Left colon (tissue), 2 donors: ENCODE data around the gene RECQL. TPM values are rescaled to one million over a fixed set of nuclear protein-coding genes. Genes with fewer than 3 reads are reported as not detected.
"Not testable (repeated sequence)": the region's sequence is repeated elsewhere in the genome, so short reads cannot be mapped to it uniquely, and the experiment has no call there.

Experiments
- ATAC-seq: fragments of 200-7000 bp; cut with Tn5 transposase; one replicate; pipeline ENCODE4 v1.9.1; 2020; ENCODE audit warnings: mild to moderate bottlenecking, moderate library complexity
- DNase-seq, 2 donors: peaks; one replicate each; pipeline ENCODE4 v3.0.0-alpha.2; 2020
- intact Hi-C, 2 donors: fragments of 100-400 bp; cut with DNase I in 1 of 2; cut with micrococcal nuclease in 1 of 2; formaldehyde crosslinking; loops; one replicate each; pipeline versions ENCODE4 v1.11.2 to v1.14.0; 2022; cut with DNase I, micrococcal nuclease
- total RNA-seq, 2 donors: library from RNA; stranded (reverse); fragmentation: NEBNext Ultra II Directional; extraction: Animal tissue kit (Norgen Biotek cat#: 25700); gene quantifications; one replicate each; pipeline ENCODE4 v1.2.1, GENCODE V29; 2021
- donor health status: DM: no; HTN: no; CAD: no.
- donor health status: DM: yes; HTN: yes; CAD: no.

RECQL gene
- total RNA-seq, 2 donors from 2014 or later, result 11.5 to 11.7 TPM

DNA sequence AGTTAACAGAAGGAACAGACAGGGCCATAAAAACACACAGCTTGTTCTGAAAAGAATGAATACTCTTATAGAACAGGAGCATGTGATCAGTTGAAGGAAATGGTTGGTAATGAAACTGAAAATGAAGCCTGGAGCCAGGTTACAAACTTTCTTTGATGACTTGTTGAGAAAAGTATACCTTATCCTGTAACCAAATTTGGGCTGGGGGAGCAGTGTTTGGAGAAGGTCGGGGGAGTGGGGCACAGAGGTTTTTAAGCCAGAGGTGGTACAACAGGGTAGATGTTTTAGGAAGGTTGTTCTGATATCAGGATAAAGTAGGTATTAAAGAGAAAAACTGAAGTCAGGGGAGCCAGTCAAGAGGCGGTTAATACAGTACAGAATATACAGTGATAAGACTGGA lies 8.3 kb upstream of the RECQL start:
- ATAC-seq, result no peak
- intact Hi-C loops, result loop anchor here in 1 of 2 donors (10.0 kb wide), 1 partner anchor 75 kb away; the partner anchor contains the start of gene PYROXD1
- no peak for DNase-seq

DNA sequence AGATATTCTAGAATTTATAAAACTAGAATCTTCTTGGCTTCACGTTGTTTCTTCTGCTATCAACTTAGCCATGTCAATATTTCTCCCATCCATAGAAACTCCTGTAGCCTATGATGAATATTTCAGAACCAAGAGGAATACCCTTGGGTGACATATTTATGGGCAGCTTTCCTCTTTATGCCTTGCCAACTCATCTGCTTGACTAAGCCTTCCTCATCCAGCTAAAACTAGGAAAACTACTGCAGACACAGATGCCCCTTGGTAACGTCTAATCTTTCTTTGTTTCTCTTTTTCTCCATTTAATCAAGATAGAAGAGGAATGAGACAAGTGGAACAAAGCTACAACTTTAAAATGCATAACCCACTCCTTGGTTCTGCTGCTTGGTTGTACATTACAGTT lies 6.4 kb upstream of the RECQL start:
- intact Hi-C loops, result loop anchor here in 1 of 2 donors (10.0 kb wide), 1 partner anchor 73 kb away; the partner anchor contains the start of gene PYROXD1
- DNase-seq (no peak), ATAC-seq (no peak)

DNA sequence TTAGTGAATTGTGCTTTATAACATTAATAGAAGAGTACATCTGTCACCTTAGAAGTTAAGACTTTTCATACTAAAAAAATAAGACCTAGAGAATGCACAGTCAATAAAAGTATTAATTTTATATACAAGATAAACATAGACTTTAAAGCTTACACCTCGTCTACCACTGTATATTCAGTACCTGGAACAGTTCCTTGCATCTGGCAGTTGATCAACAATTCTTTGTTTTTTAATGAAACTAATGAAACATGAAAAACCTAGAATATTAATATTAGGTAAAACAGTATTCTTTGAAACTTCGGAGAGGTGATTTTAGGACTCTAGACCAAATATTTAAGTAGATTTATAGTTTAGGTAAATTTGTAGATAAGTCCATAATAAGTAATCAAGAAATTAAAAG lies 4.5 kb upstream of the RECQL start:
- DNase-seq, result no peak
- intact Hi-C loops, result loop anchor here in 1 of 2 donors (10.0 kb wide), 1 partner anchor 71 kb away; the partner anchor contains the start of gene PYROXD1
- ATAC-seq, result no peak

DNA sequence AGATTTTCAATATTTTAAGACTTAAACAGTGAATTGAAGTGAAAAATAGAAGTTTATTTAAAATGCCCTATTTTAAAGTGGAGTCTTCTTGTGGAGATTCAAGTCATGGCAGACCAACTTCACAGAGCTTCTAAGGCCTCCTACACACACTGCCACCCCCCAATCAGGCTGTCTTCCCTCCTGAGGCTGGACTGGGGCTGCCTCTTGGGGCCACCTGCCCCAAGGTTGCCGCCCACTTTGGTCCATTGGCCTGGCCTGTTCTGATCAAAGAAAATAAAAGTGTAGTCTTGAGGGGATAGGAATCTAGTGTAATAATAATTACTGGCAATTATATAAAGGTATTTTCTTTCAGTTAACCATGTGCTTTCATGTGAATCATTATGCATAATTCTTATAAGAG lies 1.4 kb upstream of the RECQL start:
- intact Hi-C loops, result loop anchor here in 1 of 2 donors (10.0 kb wide), 1 partner anchor 68 kb away; the partner anchor contains the start of gene PYROXD1
- ATAC-seq (no peak), DNase-seq (no peak)

DNA sequence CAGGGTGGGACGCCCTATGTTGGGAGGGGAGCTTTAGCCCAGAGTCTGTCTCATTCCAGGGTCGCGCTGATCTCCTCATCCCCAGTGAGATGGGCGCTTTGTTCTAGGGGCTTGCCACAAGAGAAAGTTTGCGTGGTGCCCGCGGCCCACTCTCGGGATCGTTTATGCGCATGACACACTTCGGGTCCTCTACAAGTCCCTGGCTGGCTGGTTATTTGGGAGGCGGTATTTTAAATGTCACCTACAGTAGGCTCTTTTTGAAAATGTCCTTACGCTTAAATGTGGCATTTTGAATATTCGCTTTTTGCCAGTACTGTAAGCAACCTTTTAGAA lies 695 bp upstream of the RECQL start:
- no peak for DNase-seq
- intact Hi-C loops, result loop anchor here in 1 of 2 donors (10.0 kb wide), 1 partner anchor 67 kb away; the partner anchor contains the start of gene PYROXD1
- ATAC-seq, result peak; percentile 19

DNA sequence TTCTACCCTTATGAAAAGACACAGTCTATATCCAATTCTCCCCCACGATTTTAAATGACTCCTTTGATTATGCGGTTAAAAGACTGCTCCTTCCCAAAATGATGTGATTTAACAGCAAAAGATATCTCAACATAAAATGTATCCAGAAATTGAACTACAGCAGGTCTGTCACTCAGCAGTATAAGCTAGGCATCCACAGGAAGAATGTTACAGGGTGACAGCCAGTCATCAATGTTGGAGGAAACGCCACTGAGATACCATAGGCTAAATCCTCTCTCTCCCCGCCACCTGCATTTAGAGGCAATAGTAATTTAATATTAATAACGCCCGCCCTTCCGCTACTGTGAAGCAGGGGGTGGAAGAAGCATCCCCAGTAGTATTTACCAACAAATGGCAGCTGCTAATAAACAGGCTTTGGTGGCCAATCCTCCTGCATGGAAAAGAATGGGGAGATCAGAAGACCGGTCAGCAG lies 613 bp downstream of the RECQL start:
- no peak for ATAC-seq
- intact Hi-C loops, result loop anchor here in 1 of 2 donors (10.0 kb wide), 1 partner anchor 66 kb away; the partner anchor contains the start of gene PYROXD1
- DNase-seq, result no peak

DNA sequence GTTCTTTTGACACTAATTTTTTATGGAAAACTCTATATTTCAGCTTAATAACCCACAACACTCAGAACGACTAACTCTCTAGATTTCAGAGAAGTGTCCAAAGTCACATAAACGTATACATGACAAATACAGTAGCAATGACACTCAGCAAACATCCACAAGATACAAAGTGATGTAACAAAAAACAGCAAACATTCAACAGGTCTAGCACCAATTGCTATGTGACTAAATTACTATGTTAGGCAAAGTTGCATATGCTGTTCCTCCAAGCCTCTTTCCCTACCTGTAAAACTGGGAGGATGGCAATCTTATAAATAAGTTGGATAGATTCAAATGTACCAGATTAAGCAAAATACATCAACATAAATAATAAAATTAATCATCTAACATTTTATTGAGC lies 1.7 kb downstream of the RECQL start:
- DNase-seq, result no peak
- intact Hi-C loops, result loop anchor here in 1 of 2 donors (10.0 kb wide), 1 partner anchor 65 kb away; the partner anchor contains the start of gene PYROXD1
- ATAC-seq, result no peak

DNA sequence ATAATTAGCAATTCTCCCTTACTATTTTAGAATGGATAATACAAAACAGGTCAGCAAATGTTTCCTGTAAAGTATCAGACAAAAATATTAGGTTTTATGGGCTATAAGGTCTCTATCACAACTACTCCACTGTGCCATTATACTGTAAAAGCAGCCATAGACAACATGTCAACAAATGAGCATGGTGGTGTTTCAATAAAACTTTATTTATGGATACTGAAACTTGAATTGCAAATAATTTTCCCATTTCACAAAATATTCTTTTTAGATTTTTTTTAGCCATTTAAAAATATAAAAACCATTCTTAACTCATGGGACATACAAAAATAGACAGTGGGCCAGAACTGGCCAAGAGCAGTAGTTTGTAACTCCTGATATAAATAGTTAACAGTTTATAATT lies 15.4 kb downstream of the RECQL start:
- DNase-seq (no peak), ATAC-seq (no peak)
- intact Hi-C loops, result no loop called here

DNA sequence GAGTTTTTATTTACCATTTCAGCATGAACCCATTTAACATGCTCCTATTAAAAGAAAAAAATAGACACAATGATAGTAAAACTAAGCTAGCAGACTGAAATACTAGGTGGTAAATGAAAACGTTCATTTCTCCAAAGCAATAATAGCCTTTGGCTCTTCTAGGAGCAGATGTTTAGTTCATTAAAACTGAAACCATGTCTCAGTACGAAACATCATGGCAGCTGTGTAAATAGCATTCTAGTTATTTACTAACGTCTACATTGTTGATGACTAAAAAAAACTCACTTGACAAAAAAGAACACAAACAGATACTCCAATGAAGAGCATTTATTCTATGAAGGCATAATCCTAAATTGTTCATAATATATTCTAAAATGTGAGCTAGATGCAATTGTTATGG lies 17.9 kb downstream of the RECQL start:
- ATAC-seq (no peak), DNase-seq (no peak)
- intact Hi-C loops, result no loop called here

DNA sequence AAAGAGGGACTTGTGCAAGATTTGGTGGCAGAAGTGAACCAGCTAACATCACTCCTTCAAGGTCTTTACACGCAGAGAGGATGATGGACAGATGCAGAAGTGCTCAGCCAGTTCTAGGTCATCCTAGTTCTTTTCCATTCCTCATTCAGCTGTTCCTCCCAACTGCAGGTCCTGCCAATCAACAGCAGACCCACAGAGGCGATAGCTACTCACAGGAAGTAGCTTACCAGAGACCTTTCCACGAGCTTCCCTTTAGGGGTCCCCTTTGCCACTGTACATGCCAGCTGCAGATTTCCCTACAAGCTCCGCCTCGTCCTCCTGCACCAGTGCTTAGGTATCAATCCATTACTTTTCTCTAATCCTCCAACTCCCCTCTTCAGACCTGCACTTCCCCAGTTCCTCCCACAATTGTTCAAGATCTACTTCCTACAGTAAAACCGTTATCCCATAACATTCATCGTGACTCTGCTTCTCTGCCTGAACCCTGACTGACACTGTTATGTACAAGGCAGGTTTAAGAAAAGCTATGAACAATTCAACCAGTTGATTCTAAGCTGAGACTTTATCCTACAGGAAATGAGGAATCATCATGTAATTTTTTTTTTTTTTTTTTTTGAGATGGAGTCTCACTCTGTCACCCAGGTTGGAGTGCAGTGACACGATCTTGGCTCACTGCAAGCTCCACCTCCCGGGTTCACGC lies 22.5 kb downstream of the RECQL start:
- intact Hi-C loops, result no loop called here
- ATAC-seq (no peak), DNase-seq (no peak)

DNA sequence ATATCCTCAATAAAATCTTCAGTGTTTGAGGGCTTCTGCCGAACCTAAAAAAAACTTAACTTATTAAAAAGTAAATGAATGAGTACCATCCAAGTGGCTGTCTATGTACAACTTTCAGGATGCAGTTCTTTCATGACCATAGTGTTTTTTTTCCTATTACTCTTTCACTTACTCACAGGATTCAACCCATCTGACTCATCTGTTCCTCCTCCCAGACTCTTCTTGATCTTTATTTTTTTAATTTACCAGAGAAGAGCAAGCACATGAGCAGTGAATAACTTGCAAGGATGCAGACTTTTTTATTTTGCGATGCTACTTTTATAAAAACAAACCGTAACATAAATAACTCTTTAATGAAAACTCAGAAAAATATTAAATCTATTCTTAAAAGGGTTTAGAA lies 24.5 kb downstream of the RECQL start:
- DNase-seq (no peak), ATAC-seq (no peak)
- intact Hi-C loops, result no loop called here

DNA sequence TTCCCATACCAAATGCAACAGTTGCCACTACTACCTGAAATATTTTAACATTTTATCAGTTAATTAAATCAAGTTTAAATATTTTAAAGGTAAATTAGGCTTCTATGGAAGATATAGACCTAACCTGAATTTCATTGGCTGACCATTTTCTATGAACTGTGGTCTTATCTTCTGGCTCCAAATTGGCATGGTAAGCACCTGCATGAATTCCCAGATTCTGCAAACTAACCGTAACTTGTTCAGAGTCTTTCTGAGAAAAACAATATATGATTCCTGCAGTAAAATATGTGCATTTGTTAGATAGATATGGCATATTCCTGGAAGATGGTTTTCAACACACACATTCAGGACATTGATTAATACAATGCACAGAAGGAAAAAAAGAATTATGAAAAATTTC lies 25.9 kb downstream of the RECQL start:
- no peak for ATAC-seq

DNA sequence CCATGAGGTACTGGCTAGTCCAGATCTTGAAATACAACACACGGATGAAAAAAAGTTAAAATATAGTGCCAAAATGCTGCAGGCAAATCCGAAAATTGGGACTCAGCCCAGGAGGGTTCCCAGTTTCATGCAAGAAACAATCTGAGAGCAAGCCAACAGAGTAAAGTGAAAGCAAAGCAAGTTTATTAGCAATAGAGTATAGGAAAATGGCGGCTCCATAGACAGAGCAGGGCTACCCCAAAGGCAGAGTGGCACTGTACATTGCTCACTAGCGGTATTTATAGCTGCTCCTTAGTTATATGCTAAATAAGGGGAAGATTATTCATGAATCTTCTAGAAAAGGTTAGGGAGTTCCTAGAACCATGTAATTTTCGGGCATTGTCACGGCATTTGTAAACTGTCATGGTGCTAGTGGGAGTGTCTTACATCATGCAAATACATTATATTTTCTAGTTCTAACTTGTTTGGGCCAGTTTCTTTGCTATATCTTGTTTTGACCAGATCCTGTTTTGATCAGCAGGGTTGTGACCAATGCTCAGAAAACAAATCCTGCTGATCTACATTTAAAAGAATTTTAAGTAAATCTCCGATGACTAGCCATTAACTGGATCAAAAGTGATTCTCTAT lies 29.1 kb downstream of the RECQL start:
- intact Hi-C loops, result no loop called here
- no peak for ATAC-seq
- no peak for DNase-seq

More for the DNA sequence above, 25.9 kb downstream of the RECQL start:
- no peak for DNase-seq
- intact Hi-C loops, result no loop called here

DNA sequence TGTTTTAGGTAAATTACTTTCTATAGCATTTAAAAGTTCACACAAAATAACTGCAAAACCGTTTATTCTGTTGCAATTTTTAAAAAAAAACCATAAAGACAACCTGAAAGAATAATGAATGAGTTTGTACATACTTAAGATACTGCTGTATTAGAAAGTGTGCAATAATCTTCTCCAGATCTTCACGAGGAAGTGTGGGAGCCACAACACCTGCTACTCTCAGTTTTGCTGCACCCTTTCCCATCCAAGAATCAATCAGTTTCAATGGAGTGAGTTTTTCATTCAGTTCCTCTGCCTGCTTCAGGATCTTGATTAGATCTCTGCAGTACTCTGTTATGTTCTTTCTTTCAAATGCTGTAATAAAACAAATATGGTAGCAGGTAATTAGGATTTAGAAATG lies 30.1 kb downstream of the RECQL start:
- no peak for ATAC-seq
- intact Hi-C loops, result no loop called here
- DNase-seq, result no peak

DNA sequence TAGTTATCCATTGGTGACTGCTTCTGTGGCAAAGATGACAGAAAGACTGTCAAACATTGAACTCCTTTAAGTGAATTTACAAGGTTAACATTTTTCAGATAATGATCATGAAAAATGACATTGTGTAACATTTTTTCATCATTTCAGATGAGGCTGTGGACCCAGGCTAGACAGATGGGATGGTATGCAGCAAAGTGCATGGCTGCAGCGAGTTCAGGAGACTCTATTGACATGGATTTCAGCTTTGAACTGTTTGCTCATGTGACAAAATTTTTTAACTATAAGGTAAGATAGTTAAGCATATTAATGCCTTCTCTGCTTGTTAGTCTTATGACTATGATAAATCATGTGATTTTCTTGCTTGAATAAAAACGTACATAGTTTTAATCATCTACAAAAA lies 34.1 kb downstream of the RECQL start:
- DNase-seq, ATAC-seq, intact Hi-C loops: not testable (repeated sequence)

DNA sequence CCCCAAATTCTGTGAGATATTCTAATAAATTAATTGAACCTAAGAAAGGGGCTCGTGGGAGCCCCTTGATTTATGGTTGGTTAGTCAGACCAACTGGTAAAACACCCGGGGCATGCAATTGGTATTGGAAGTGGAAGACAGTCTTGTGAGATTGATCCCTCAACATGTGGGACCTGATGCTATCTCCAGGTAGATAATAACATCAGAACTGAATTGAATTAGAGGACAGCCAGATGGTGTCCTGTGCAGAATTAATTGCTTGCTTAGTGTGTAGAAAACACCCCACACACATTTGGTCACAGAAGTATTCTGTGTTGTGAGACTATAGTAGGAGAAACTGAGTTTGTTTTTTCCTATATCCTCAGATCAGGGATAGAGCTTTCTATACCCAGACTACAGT lies 42.0 kb downstream of the RECQL start:
- intact Hi-C loops, result no loop called here
- DNase-seq (no peak), ATAC-seq (no peak)

DNA sequence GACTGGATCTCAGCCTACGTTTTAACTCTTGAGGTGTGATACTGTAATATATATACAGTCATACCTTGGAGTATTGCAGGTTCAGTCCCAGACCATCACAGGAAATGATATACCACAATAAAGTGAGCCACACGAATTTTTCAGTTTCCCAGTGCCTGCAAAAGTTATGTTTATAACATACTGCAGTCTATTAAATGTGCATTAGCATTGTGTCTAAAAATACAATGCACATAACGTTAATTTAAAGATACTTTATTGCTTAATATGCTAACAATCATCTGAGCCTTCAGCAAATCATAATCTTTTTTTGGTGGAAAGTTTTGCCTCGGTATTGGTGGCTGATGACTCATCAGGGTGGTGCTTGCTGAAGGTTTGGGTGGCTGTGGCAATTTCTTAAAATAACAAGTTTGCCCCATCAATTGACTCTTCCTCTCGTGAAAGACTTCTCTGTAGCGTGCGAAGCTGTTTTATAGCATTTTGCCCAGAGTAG lies 45.1 kb downstream of the RECQL start:
- ATAC-seq (no peak), DNase-seq (no peak)
- intact Hi-C loops, result no loop called here

DNA sequence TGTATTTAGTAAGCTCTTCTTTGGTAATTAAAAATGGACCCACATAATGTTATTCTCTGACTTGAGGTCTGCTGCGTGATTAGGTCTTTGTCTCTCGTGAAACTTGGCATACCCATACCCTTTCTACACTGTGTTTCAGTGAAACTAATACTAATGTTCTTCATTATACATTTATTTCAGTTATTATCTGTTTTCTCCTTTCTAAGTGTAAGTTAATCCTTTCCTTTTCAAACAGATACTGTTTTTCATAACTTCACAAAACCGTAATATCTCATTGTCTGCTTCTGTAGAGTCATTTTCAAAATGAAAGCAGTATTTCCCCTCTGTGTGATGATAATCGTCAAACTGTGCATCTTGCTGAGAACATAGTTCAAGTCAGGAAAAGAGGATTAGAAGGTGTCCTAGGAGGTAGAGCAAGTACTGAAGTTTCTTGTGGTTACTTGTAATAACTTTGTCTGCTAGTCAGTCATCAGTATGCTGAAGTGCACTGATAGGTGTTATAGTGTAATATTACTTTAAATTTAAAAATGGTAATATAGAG lies 48.1 kb downstream of the RECQL start:
- no peak for DNase-seq
- ATAC-seq, result no peak
- intact Hi-C loops, result no loop called here

DNA sequence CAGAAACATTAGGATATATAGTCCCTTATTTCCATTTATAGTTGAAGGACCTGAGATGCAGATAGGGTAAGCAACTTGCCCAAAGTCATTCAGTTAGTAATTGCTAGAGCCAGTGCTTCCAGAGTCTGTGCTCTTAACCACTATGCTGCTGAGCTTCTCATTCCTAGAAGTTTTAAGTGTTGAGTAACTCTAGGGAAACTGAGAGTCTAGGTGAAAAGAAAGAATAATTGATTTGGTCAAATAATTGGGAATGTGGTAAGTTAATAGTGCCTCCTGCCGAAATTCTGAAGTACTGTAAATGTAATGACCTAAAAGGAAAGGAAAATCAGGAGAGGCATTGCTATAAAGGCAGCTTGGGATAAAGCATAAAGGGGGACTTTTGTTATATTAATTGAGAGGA lies 49.9 kb downstream of the RECQL start:
- no peak for DNase-seq
- intact Hi-C loops, result no loop called here
- ATAC-seq, result no peak
